CD4-positive, alpha-beta T cell treated with Interleukin-6 for 4 hours (primary cell): ENCODE measurements around the gene SMCO1.
"Not testable (repeated sequence)": the region's sequence is repeated elsewhere in the genome, so short reads cannot be mapped to it uniquely, and the experiment has no call there.

Source experiments
- DNase-seq: peaks from one replicate; pipeline ENCODE4 v3.0.0-alpha.2; 2020; ENCODE audit warnings: mixed read lengths

The SMCO1 gene

DNA sequence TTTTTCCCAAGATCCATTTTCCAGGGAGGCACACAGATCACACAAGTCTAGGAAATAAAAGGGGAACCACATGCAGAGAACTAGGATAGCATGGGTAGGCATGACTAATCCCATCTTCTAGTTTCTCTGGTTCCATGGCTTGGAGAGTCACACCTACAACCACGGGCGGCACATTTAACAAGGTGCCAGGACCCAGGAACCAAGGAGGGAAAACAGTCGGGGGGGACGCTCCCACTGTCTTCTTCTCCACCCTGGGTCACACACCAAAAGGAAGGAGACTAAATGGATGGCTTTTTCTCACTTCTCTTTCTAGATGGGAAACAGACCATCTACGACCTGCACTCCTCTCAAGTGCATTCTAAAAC is 4.6 kb upstream of the SMCO1 start:
- no peak for DNase-seq

DNA sequence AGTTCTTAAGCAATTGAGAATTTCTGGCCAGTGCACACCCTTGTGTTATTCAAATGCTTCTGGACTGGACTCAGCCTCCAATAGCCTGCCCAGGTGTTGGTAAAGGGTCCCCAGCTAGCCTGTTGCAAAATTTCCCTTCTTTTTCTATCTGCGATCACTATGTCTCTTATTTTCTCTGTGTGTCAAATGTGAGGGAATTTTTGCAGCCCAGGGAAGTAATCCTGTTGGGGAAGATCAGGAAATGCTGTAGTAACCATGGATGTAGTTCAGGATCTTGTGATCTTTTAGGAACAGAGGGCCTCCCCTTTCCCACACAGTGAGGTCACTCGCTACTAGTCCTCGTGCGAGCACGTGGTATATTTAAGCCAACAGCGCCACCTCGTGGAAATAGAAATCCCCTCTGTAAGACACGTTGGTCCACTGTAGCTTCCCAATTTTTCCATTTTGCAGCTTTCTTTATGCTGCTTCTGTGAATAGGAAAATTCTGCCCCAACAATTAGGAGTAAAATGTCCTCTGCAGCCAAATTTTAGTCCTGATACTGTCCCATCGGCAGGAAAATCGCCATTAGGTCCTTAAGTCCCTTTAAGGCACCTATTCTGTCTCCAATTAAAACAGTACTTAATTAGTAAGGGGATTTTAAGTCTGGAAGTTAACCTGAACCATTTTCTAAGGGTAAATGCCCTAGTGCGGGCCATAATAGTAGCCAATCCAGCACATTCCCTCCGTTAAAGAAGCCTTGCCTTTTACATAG is 4.0 kb upstream of the SMCO1 start:
- peak; percentile 69 for DNase-seq

DNA sequence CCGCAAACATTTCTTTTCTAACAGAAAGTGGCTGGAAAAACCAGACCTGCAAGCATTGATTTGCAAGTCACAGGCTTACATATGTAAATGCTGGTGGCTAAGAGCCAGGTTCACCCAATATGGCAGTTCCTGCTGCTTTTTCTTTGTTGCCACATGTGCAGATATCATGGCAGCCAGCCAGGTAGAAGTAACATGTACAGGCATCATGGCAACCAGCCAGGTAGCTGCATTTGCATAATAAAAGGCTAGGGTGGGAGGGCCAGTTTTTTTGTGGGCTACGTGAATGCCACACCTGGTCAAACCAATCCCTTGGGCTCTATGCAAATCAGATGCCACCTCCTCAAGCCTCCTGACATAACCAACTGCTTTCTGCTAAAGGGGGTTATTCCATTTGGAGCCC is 2.8 kb upstream of the SMCO1 start:
- DNase-seq = no peak

DNA sequence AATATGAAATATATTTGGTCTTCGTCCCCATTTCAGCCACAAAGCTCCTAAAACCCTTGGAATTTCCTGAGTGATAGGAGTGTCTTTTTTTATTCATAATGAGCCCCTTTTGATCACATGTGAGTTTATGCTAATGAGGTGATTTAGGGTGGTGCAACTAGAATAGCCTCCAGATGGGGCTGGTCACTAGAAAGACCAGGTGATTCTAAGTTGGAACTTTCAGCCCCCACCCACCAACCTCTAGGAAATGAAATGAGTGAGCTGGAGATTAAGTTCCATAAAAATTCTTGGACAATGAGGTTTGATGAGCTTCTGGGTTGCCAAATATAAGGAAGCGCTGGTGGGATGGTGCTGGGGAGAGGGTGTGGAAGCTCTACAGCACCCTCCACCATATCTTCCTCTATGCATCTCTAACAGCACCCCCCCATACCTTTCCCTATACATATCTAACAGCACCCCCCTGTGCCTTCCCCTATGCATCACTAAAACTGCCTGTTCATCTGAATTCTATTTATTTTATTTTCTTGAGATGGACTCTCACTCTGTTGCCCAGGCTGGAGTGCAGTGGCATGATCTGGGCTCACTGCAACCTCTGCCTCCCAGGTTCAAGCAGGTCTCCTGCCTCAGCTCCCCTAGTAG is 2.1 kb upstream of the SMCO1 start:
- no peak for DNase-seq

DNA sequence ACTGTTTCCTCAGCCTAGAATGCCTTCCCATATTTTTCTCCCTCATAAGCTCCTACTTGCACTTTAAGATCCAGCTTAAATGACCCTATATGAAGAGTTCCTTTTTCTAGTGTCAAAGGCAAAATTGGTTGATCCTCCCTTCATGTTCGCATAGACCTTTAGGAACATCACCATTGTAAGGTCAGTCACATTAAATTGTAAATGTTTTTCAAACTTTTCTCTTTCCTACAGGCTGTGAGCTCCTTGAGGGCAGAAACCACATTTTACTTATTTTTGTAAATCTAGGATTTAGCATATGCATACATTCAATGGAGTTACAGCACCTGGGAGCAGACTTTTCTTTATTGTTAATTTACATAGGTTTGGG is 813 bp downstream of the SMCO1 start:
- no peak for DNase-seq

DNA sequence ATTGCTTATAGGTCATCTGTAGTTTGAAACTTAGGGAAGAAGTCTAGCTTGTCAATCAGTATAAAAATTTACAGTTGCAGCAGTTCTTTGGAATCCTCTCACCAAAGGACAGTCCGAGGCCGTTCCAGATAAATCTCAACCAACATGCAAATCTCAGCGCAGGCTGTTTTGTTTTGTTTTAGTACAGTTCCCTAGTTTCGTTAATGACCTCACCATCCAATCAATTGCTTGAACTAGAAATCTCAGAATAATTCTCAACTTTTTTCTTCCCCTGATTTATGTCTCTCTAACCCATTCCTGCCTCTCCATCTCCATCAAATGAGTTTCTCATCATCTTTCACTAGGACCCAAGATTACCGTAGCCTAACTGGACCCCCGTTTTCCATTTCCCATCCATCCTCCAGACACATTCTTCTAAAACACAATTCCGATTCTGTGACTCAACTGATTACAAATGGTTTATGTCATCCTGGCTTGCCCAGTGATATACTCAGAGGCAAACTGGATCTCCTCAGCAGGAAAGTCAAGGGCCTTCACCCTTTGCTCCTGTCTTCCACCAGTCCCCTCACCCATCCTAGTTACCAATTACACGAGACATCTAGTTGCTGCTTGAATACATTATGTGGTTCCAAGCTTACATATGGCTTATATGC is 1.3 kb downstream of the SMCO1 start:
- DNase-seq = no peak

DNA sequence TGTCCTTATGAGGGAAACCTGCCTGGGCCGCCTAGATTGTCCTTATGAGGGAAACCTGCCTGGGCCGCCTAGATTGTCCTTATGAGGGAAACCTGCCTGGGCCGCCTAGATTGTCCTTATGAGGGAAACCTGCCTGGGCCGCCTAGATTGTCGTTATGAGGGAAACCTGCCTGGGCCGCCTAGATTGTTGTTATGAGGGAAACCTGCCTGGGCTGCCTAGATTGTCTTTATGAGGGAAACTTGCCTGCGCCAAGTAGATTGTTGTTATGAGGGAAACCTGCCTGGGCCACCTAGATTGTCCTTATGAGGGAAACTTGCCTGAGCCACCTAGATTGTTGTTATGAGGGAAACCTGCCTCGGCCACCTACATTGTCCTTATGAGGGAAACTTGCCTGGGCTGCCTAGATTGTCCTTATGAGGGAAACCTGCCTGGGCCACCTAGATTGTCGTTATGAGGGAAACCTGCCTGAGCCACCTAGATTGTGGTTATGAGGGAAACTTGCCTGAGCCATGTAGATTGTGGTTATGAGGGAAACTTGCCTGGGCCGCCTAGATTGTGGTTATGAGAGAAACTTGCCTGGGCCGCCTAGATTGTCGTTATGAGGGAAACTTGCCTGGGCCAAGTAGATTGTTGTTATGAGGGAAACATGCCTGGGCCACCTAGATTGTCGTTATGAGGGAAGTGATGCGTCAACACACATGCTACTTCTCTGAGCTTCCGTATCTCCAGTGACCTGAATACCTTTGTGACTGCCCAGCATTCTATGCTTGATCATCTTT is 3.3 kb downstream of the SMCO1 start:
- DNase-seq = not testable (repeated sequence)

DNA sequence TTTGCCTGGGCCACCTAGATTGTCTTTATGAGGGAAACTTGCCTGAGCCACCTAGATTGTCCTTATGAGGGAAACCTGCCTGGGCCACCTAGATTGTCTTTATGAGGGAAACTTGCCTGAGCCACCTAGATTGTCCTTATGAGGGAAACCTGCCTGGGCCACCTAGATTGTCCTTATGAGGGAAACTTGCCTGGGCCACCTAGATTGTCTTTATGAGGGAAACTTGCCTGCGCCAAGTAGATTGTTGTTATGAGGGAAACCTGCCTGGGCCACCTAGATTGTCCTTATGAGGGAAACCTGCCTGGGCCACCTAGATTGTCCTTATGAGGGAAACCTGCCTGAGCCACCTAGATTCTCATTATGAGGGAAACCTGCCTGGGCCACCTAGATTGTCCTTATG is 4.0 kb downstream of the SMCO1 start:
- DNase-seq = not testable (repeated sequence)

DNA sequence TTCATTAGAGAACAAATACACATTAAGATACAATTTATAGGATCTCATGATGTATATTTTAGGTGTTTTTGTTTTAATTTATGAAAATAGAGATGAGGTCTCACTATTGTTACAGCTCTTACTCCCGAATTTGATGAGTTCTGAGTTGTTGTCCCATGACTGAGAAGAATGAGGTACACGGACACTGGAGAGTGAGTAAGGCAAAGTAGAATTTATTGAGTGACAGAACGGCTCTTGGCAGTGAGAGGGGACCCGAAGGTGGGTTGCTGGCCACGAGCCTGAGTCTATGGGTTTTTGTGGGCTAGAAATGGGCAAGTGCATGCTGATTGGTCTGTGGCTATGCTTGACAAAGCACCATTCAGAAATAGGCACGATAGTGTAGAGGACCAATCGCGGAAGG is 8.5 kb downstream of the SMCO1 start:
- no peak for DNase-seq

DNA sequence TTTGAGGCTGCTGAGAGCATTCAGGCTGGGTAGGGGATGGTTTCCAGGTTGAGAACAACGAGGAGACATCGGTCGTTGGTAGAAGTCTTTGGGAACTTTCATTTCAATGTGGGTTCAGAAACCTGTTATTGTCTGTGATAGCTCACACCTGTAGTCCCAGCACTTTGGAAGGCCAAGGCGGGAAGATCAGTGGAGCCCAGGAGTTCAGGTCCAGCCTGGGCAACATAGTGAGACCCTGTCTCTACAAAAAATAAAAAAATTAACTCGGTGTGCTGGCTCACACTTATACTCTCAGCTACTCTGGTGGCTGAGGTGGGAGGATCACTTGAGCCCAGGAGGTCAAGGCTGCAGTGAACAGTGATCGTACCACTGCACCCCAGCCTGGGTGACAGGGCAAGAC is 10.6 kb downstream of the SMCO1 start:
- no peak for DNase-seq

DNA sequence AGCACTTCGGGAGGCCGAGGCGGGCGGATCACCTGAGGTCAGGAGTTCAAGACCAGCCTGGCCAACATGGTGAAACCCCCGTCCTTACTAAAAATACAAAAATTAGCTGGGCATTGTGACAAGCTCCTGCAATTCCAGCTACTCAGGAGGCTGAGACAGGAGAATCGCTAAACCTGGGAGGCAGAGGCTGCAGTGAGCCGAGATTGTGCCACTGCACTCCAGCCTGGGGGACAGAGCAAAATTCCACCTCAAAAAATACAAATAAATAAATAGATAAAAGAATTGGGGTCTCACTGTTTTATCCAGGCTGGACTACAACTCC is 11.1 kb downstream of the SMCO1 start:
- not testable (repeated sequence) for DNase-seq

DNA sequence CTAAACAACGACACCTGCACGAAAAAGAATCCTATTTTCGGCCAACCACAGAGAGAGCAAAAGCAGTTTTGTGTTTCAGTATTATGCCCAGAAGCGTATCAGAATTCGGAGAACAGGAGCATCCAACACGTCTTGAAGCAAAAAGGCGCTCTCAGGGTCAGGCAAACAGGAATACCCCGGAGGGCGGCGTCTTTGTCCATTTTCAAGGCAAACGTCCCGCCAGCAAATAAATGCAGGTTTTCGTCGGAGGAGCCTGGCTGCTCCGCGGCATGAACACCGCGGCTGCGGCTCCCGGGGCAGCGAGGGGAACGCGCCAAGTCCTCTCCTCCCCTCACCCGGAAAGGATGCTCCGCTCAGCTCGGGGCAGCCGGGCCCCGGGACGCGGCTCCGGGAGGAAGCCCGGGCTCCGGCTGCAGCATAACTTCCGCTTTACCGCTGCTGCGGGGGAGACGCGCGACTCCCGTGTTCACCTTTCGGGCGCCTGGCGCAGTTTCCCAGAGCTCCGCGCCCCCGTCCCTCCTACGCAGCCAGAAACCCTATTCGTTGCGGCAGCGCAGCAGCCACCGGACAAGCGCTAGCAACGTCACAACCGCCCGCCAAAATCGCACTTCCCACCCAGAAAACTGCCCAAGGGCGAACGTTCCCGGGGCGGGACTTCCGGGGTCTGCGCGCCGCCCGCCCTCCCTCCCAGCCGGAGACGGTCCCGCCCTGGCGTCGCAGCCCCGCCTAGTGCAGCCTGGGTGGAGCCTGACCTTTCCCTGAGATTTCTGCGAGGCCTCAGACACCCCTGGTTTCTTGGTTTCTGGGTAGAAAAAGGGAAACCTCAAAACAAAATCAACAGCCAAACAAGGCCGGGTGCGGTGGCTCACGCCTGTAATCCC is 11.7 kb downstream of the SMCO1 start, which contains the start of gene RNF168:
TSS of gene RNF168 (minus strand) at position 573 of the 881 bp plus-strand sequence. CDS start 595 bp downstream, outside the sequence.
- peak; percentile 95 for DNase-seq

DNA sequence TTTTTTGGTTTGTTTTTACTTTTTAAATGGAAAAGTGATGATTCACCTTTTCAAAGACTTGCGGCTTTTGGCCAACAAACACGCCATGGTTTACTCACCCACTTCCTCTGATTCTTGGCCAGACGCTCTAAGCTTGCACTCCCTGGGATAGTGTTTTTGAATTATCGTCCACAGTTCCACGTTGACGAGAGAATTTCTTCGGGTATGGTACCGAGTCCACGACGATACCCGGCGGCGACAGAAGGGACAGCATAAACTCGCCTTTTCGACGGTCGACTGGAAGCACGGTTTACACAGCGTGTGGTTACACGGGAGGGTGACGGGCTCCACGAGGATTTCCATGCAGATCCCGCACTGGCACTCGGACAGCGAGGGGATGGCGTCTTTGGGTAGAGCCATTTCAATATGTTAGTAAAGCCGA is 12.4 kb downstream of the SMCO1 start:
- peak; percentile 72 for DNase-seq

DNA sequence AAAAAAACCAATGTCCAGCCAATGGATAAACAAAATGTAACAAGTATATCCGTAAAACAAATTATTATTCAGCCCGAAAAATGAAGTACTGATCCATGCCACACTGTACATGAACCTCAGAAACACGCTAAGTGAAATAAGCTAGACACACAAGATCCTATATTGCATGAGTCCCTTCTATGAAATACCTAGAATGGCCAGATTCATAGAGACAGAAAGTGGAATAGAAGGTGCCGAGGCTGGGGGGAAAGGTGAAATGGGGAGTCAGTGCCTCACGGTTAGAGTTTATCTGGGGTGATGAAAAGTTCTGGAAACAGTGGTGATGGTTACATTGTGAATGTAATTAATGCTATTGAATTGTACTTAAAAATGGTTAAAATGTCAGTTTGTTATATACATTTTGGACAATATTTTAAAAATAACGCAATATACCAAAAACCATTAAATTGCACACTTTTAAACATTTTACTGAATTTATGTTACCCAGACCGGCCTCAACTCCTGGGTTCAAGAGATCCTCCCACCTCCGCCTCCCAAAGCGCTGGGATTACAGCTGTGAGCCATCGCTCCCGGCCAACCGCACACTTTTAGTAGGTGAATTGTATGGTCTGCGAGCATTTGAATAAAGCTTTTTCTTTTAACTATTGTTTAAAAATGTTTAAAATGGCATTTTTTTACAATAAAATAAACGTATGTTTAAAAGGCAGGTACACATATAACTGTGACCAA is 13.7 kb downstream of the SMCO1 start:
- DNase-seq = peak; percentile 18

DNA sequence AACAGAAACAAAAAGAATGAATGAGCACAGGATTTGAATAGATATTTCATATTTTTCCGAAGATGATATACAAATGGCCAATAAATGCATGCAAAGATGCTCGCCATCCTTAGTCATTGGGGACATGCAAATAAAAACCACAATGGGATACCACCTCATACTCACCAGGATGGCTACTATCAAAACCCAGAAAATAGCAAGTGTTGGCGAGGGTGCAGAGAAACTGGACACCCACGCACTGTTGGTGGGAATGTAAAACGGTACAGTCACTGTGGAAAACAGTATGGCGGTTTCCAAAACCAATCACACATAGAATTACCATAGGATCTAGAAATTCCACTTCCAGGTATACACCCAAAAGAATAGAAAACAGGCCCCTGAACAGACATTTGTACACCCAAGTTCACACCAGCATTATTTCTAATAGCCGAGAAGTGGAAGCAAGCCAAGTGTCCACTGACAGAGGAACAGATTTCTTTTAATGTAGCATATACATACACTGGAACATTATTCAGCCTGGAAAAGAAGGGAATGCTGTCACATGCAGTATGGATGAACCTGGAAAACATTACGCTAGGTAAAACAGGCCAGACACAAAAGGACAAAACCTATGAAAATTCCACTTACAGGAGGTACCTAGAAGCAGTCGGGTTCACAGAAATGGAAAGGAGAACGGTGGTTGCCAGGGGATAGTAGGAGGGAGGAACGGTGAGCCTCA is 15.2 kb downstream of the SMCO1 start:
- DNase-seq = no peak

DNA sequence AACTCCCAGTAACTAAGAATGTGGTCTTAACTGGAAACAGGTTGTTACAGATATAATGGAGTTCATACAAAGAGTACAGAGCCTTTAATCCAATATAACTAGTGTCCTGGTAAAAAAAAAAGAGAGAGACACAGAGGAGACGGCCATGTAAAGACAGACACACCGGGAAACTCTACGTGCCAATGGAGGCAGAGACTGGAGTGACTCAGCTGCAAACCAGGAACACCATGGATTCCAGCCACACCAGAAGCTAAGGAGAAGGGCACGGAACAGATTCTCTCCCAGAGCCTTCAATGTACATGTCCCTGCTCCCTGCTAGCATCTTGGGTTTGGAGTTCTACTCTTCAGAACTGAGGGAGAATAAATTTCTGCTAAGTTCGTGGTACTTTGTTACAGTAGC is 16.1 kb downstream of the SMCO1 start:
- no peak for DNase-seq

DNA sequence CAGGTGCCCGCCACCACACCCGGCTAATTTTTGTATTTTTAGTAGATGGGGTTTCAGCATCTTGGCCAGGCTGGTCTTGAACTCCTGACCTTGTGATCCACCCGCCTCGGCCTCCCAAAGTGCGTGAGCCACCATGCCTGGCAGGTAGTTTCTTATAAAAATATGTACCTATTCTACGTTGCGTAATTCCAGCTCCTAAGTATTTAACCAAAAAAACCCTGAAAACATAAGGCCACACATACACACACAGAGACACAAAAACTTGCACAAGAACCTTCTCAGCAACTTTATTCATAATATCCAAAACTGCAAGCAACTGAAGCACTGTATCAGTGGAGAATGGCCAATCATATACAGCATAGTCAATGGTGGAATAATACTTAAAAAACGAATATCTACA is 16.8 kb downstream of the SMCO1 start:
- no peak for DNase-seq

DNA sequence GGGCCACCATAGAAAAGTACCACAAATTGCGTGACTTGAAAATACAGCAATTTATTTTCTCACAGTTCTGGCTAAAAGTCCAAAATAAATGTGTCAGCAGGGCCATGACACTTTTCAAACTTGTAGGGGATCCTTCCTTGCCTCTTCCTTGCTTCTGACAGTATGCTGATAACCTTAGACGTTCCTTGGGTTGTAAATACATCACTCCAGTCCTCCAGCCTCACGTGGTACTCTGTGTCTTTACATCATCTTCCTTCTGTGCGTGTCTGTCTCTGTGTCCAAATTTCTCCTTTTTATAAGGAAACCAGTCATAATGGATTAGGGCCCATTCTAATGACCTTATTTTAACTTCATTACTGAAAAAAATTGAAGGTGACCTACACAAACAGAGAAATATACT is 19.0 kb downstream of the SMCO1 start:
- DNase-seq = no peak

DNA sequence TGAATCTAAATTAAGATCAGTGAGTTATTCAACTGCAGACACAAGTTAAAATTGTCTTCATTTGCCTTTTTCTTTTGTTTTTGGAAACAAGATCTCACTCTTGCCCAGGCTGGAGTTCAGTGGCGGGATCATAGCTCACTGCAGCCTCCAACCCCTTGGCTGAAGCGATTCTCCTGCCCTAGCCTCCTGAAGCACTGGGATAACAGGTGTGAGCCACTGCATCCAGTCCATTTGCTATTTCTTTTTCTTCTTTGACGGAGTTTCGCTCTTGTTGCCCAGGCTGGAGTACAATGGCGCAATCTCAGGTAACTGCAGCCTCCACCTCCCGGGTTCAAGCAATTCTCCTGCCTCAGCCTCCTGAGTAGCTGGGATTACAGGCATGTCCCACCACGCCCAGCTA is 21.9 kb downstream of the SMCO1 start:
- no peak for DNase-seq

DNA sequence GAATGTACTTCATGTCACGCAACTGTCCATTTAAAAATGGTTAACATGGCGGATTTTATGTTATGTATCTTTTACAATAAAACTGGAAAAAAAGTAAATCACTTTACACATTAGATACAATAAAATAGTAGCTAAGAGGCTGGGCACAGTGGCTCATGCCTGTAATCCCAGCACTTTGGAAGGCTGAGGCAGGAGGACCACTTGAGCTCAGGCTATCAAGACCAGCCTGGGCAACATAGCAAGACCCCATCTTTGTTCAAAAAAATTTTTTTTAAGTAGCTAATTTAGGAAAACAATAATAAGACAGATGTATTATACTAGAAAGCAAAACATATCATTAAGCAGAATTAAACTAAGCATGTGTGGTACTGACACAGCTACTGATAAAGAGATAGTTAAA is 23.1 kb downstream of the SMCO1 start:
- no peak for DNase-seq

DNA sequence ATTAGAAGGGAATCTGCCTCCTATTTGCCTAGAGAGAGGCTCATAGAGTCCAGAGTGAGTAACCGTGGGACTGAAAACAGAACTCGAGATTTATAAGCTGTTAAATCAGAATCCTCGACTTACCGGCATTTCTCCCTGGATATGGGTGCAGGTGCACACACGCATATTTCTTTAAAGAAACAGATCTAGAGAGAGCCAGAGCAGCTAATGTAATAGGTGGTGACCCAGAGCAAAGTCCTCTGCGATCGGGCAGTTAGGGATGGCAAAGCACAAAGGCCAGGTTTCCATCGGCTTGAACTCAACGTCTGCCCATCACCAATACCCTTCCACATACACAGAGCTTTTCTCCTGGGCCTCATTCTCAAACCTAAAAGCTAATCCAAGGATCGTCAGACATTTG is 25.4 kb downstream of the SMCO1 start:
- DNase-seq = no peak
